Posterior cingulate gyrus (tissue), 11 donors: ENCODE results near the gene PHACTR3.
"Not testable (repeated sequence)": the region's sequence is repeated elsewhere in the genome, so short reads cannot be mapped to it uniquely, and the experiment has no call there.

ENCODE experiments used
- DNase-seq, 10 donors: peaks; one replicate each; pipeline versions ENCODE4 v3.0.0 to v3.0.0-alpha.2; 2020 to 2021; ENCODE audit warnings: mixed read lengths in 3 of 10
- intact Hi-C: fragments of 100-400 bp; cut with DNase I; formaldehyde crosslinking; loops from one replicate; pipeline ENCODE4 v1.15.1; 2023

Gene PHACTR3

GRCh38 chr20:59614714-59615113, 10.4 kb downstream of the PHACTR3 start:
- intact Hi-C loops = no loop called here
- DNase-seq = no peak

- DNase-seq = peak in 2 of 10 donors; percentile 7 to 15
- intact Hi-C loops = no loop called here
Measured at GRCh38 chr20:59616306-59616705, 12.0 kb downstream of the PHACTR3 start.

GRCh38 chr20:59617221-59617620, 12.9 kb downstream of the PHACTR3 start:
- intact Hi-C loops = no loop called here
- peak in 1 of 10 donors; percentile 6 for DNase-seq

- intact Hi-C loops = no loop called here
- DNase-seq = peak in 2 of 10 donors; percentile 36 to 51
Measured at GRCh38 chr20:59618131-59618530, 13.8 kb downstream of the PHACTR3 start.

GRCh38 chr20:59618585-59618984, 14.2 kb downstream of the PHACTR3 start:
- intact Hi-C loops = not testable (repeated sequence)

GRCh38 chr20:59620860-59621505, 16.6 kb downstream of the PHACTR3 start:
- intact Hi-C loops = no loop called here
- peak in 1 of 10 donors; percentile 86 for DNase-seq

More at GRCh38 chr20:59618585-59618984, 14.2 kb downstream of the PHACTR3 start:
- not testable (repeated sequence) for DNase-seq

GRCh38 chr20:59622496-59622895, 18.2 kb downstream of the PHACTR3 start:
- DNase-seq = peak in 1 of 10 donors; percentile 70
- intact Hi-C loops = no loop called here

- peak in 1 of 10 donors; percentile 34 for DNase-seq
- intact Hi-C loops = no loop called here
Measured at GRCh38 chr20:59623133-59623532, 18.8 kb downstream of the PHACTR3 start.

GRCh38 chr20:59623583-59623982, 19.2 kb downstream of the PHACTR3 start:
- intact Hi-C loops = no loop called here
- peak in 1 of 10 donors; percentile 75 for DNase-seq

- intact Hi-C loops = no loop called here
- DNase-seq = peak in 1 of 10 donors; percentile 77
Measured at GRCh38 chr20:59624401-59624800, 20.1 kb downstream of the PHACTR3 start.

- peak in 6 of 10 donors; percentile 51 to 94 (median 70) for DNase-seq
- intact Hi-C loops = no loop called here
Measured at GRCh38 chr20:59625214-59625922, 21.0 kb downstream of the PHACTR3 start.

- intact Hi-C loops = no loop called here
Measured at GRCh38 chr20:59627298-59627697, 23.0 kb downstream of the PHACTR3 start.

GRCh38 chr20:59628171-59628570, 23.8 kb downstream of the PHACTR3 start:
- peak; percentile 86 to 99 (median 92) for DNase-seq
- intact Hi-C loops = no loop called here

More at GRCh38 chr20:59627298-59627697, 23.0 kb downstream of the PHACTR3 start:
- DNase-seq = no peak

- DNase-seq = no peak
- intact Hi-C loops = no loop called here
Measured at GRCh38 chr20:59629141-59630045, 25.1 kb downstream of the PHACTR3 start.

GRCh38 chr20:59630526-59630925, 26.2 kb downstream of the PHACTR3 start:
- DNase-seq = no peak
- intact Hi-C loops = no loop called here

GRCh38 chr20:59631751-59632540, 27.6 kb downstream of the PHACTR3 start:
- intact Hi-C loops = no loop called here
- no peak for DNase-seq

- no peak for DNase-seq
- intact Hi-C loops = no loop called here
Measured at GRCh38 chr20:59632541-59633113, 28.3 kb downstream of the PHACTR3 start.

GRCh38 chr20:59633656-59634251, 29.4 kb downstream of the PHACTR3 start:
- intact Hi-C loops = no loop called here
- no peak for DNase-seq

- intact Hi-C loops = no loop called here
Measured at GRCh38 chr20:59634435-59635005, 30.2 kb downstream of the PHACTR3 start.

More at GRCh38 chr20:59634435-59635005, 30.2 kb downstream of the PHACTR3 start:
- peak in 1 of 10 donors; percentile 28 for DNase-seq
